WTC11 (cell line): ENCODE data around the gene LRP1. TPM values are rescaled to one million over a fixed set of nuclear protein-coding genes. Genes with fewer than 3 reads are reported as not detected.

ENCODE experiments used
- ATAC-seq: fragments of 200-7000 bp; cut with Tn5 transposase; 2 replicates; pipeline ENCODE4 v1.10.0; 2021; ENCODE audit warnings: mild to moderate bottlenecking, moderate library complexity
- CTCF ChIA-PET: fragments of 300-600 bp; sonication (Branson Sonifier 250); formaldehyde crosslinking; loops from one replicate; lab custom pipeline; 2021; ENCODE audit warnings: antibody characterized with exemption; lab: Charles Lee
- POLR2A ChIA-PET: fragments of 350-600 bp; sonication (Branson Sonifier 250); formaldehyde crosslinking; loops from one replicate; lab custom pipeline; 2021; ENCODE audit warnings: antibody characterized with exemption; lab: Charles Lee
- DNase-seq: peaks from one replicate; pipeline ENCODE4 v3.0.0; 2021; ENCODE audit warnings: low spot score
- H3K27ac Mint-ChIP-seq: 2 replicates; pipeline ENCODE4 v1.8.0; 2021; ENCODE audit warnings: mixed read lengths
- H3K27me3 Mint-ChIP-seq: 2 replicates; pipeline ENCODE4 v1.8.0; 2021; ENCODE audit warnings: low read depth, mild to moderate bottlenecking, moderate library complexity, mixed read lengths
- H3K36me3 Mint-ChIP-seq: 2 replicates; pipeline ENCODE4 v1.8.0; 2021; ENCODE audit warnings: mixed read lengths
- H3K4me1 Mint-ChIP-seq: 2 replicates; pipeline ENCODE4 v1.8.0; 2022; ENCODE audit warnings: mixed read lengths
- H3K4me3 Mint-ChIP-seq: 2 replicates; pipeline ENCODE4 v1.8.0; 2021; ENCODE audit warnings: mild to moderate bottlenecking, moderate library complexity, mixed read lengths
- H3K9me3 Mint-ChIP-seq: 2 replicates; pipeline ENCODE4 v1.8.0; 2021; ENCODE audit warnings: mixed read lengths
- AFF4 ChIP-seq: sonication (generic); formaldehyde crosslinking; IDR thresholded peaks from 2 replicates; pipeline ENCODE4 v1.8.1; 2023; ENCODE audit warnings: mild to moderate bottlenecking, missing genetic modification reagents, borderline replicate concordance
- CTCF ChIP-seq: fragments of 200-600 bp; IDR thresholded peaks from 2 replicates; pipeline ENCODE4 v1.8.0; 2022; ENCODE audit warnings: antibody characterized with exemption
- E2F4 ChIP-seq: sonication (generic); formaldehyde crosslinking; IDR thresholded peaks from 2 replicates; pipeline ENCODE4 v1.8.1; 2022; ENCODE audit warnings: low read depth, mild to moderate bottlenecking, moderate library complexity, missing genetic modification reagents, borderline replicate concordance
- ERG ChIP-seq: fragments of 250-450 bp; sonication (Bioruptor Pico); IDR thresholded peaks from 2 replicates; pipeline ENCODE4 v1.8.0; 2021; ENCODE audit warnings: mild to moderate bottlenecking
- GABPB1 ChIP-seq: sonication (generic); formaldehyde crosslinking; IDR thresholded peaks from 2 replicates; pipeline ENCODE4 v1.8.1; 2023; ENCODE audit warnings: mild to moderate bottlenecking, missing genetic modification reagents
- HMGXB4 ChIP-seq: sonication (generic); formaldehyde crosslinking; IDR thresholded peaks from 2 replicates; pipeline ENCODE4 v1.8.1; 2023; ENCODE audit warnings: mild to moderate bottlenecking, moderate library complexity, missing genetic modification reagents
- KAT7 ChIP-seq: sonication (generic); formaldehyde crosslinking; IDR thresholded peaks from 2 replicates; pipeline ENCODE4 v1.8.1; 2023; ENCODE audit warnings: missing genetic modification reagents, mild to moderate bottlenecking, borderline replicate concordance
- PRDM15 ChIP-seq: sonication (generic); formaldehyde crosslinking; IDR thresholded peaks from 2 replicates; pipeline ENCODE4 v1.8.0; 2022; ENCODE audit warnings: missing genetic modification reagents
- ZNF281 ChIP-seq: sonication (generic); formaldehyde crosslinking; IDR thresholded peaks from 2 replicates; pipeline ENCODE4 v1.8.0; 2023; ENCODE audit warnings: mild to moderate bottlenecking, missing genetic modification reagents
- ZNF396 ChIP-seq: fragments of 250-450 bp; sonication (Bioruptor Pico); IDR thresholded peaks from 2 replicates; pipeline ENCODE4 v1.8.0; 2021; ENCODE audit warnings: mild to moderate bottlenecking, moderate library complexity, borderline replicate concordance
- ZNF423 ChIP-seq: fragments of 250-450 bp; sonication (Bioruptor Pico); IDR thresholded peaks from 2 replicates; pipeline ENCODE4 v2.1.2; 2022; ENCODE audit warnings: mild to moderate bottlenecking, moderate library complexity
- total RNA-seq: library from RNA; stranded (reverse); gene quantifications from 3 replicates; pipeline ENCODE4 v1.2.3, GENCODE V29; 2021

The LRP1 gene
- total RNA-seq, 1 experiment from 2014 or later = 120 TPM

GRCh38 chr12:57134949-57135348 lies 6.7 kb downstream of the LRP1 start (continued):
- TF ChIP-seq AFF4 (CRISPR knock-in tag) = no peak
- no peak for TF ChIP-seq E2F4 (CRISPR knock-in tag)
- no peak for TF ChIP-seq KAT7 (CRISPR knock-in tag)

- Mint-ChIP-seq H3K9me3 (no peaks in the 10 kb centered on the region), H3K27ac (peak overlapping the region; percentile 96), H3K36me3 (peaks cover 21% of the 10 kb centered on the region), H3K4me3 (peak overlapping the region; percentile 40), H3K4me1 (peaks cover 57% of the 10 kb centered on the region), H3K27me3 (no peaks in the 10 kb centered on the region)
- POLR2A ChIA-PET = interaction anchor here (0.5 to 1.6 kb wide), 3 partner anchors 36 to 115 kb away, joined by 3 to 7 read pairs (median 3); partner anchors contain the start of gene NAB2
- DNase-seq (peak; percentile 54), ATAC-seq (peak; percentile 55)
- CTCF ChIA-PET = interaction anchor here (0.6 to 3.2 kb wide), 14 partner anchors 9 to 339 kb away, joined by 3 to 17 read pairs (median 5); partner anchors contain the start of gene STAT6
- peak; percentile 58 for TF ChIP-seq ZNF423 (CRISPR knock-in tag)
- peak; percentile 77 for TF ChIP-seq PRDM15
- peak; percentile 20; the same call in 1 of the 2 replicates for TF ChIP-seq ZNF281 (CRISPR knock-in tag)
- TF ChIP-seq ZNF396 = no peak
These were observed 7.4 kb downstream of the LRP1 start for GRCh38 chr12:57135527-57136326.

- Mint-ChIP-seq H3K36me3 (peaks cover 48% of the 10 kb centered on the region), H3K9me3 (no peaks in the 10 kb centered on the region), H3K27ac (peak overlapping the region; percentile 9; the same call in 1 of the 2 replicates), H3K4me1 (peaks cover 28% of the 10 kb centered on the region)
- no peak for ATAC-seq
- no peak for DNase-seq
- no peak for TF ChIP-seq HMGXB4
- no peak for TF ChIP-seq CTCF
- TF ChIP-seq GABPB1 = peak; percentile 54; the same call in 1 of the 2 replicates
- no peak for TF ChIP-seq ERG (CRISPR knock-in tag)
- TF ChIP-seq, all 79 proteins: peak for 1
- CTCF ChIA-PET = interaction anchor here (0.7 to 1.5 kb wide), 2 partner anchors 11 to 75 kb away, joined by 3 to 7 read pairs; no protein-coding TSS in a partner anchor
- POLR2A ChIA-PET = no interaction called here
- no peak overlapping the region for H3K4me3 Mint-ChIP-seq
- no peaks in the 10 kb centered on the region for H3K27me3 Mint-ChIP-seq
These were observed 10.4 kb downstream of the LRP1 start for GRCh38 chr12:57138526-57139272.
